SKM-1 (cell line): ENCODE measurements around the gene RNASET2.
"Not testable (repeated sequence)": the region's sequence is repeated elsewhere in the genome, so short reads cannot be mapped to it uniquely, and the experiment has no call there.

Experiments used
- DNase-seq: peaks from one replicate; lab custom pipeline; 2025; ENCODE audit not compliant: unreplicated experiment; lab: John Stamatoyannopoulos, UW

RNASET2 gene

GRCh38 chr6:166970091-166970490 is 13.7 kb upstream of the RNASET2 start:
- no peak for DNase-seq

GRCh38 chr6:166969390-166970002 is 13.1 kb upstream of the RNASET2 start:
- DNase-seq: no peak

- no peak for DNase-seq
Observed at GRCh38 chr6:166966268-166966667, 9.9 kb upstream of the RNASET2 start.

- no peak for DNase-seq
Observed at GRCh38 chr6:166960609-166960978, 4.2 kb upstream of the RNASET2 start.

GRCh38 chr6:166959911-166960608 is 3.7 kb upstream of the RNASET2 start:
- no peak for DNase-seq

GRCh38 chr6:166958926-166959861 is 2.8 kb upstream of the RNASET2 start:
- peak; percentile 88 for DNase-seq

GRCh38 chr6:166957805-166958076 is 1.4 kb upstream of the RNASET2 start:
- no peak for DNase-seq

GRCh38 chr6:166957087-166957804 is 896 bp upstream of the RNASET2 start:
- DNase-seq: no peak

- DNase-seq: no peak
Observed at GRCh38 chr6:166955865-166956443, 396 bp downstream of the RNASET2 start.

GRCh38 chr6:166955121-166955864 is 1.1 kb downstream of the RNASET2 start:
- DNase-seq: peak; percentile 67

GRCh38 chr6:166954118-166954713 is 2.1 kb downstream of the RNASET2 start:
- no peak for DNase-seq

GRCh38 chr6:166952567-166953486 is 3.5 kb downstream of the RNASET2 start:
- DNase-seq: no peak

- DNase-seq: no peak
Observed at GRCh38 chr6:166952121-166952520, 4.2 kb downstream of the RNASET2 start.

- DNase-seq: no peak
Observed at GRCh38 chr6:166951670-166952060, 4.7 kb downstream of the RNASET2 start.

GRCh38 chr6:166950892-166951669 is 5.3 kb downstream of the RNASET2 start:
- DNase-seq: not testable (repeated sequence)

- DNase-seq: no peak
Observed at GRCh38 chr6:166950443-166950821, 5.9 kb downstream of the RNASET2 start.

GRCh38 chr6:166949528-166950442 is 6.6 kb downstream of the RNASET2 start:
- no peak for DNase-seq
